GDM1 (cell line): ENCODE measurements around the gene TLL2.

Experiments used
- DNase-seq: peaks from one replicate; lab custom pipeline; 2025; lab: John Stamatoyannopoulos, UW

Gene TLL2

DNA sequence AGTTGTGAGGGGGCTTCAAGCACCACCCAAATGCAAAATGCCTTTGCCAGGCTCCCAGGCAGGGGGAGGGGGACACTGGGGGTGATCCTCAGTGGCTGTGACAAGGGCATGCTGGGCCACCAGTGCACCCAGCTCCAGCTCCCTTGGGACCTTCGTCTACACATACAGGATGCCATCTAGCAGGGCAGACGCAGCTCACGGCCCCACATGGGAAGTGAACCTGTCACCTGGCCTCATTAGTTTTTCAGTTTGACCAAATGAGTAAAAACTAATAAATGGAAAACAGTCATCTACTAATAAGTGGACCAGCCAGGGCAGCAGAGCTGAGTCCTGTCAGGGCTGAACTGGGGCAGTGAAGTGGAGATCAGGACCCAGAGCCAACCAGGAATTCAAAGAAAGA is 50.2 kb downstream of the TLL2 start:
- no peak for DNase-seq

DNA sequence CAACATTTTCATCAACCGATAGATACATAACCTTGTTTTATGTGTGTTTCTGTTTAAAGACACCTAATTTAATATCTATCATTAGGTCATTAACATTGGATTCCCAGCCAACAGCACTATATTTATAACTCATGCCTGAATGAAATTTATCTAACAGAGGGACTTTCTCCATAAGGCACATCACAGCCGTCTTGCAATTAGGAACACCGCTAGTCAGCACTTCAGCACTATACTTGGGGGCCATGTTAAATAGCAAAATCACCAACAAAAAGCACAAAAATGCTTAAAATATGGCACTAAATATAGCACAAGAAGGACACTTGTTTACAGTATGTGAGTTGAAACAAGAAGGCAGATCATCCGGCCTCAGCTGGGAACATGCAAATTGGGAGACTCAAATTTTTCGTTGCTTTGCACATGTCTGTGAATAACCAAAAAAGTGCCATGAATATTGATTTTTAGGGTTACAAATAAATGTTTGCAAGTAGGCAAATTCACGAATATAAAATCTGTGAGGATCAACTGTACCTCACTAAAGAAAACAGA is 51.0 kb downstream of the TLL2 start:
- DNase-seq, result no peak

DNA sequence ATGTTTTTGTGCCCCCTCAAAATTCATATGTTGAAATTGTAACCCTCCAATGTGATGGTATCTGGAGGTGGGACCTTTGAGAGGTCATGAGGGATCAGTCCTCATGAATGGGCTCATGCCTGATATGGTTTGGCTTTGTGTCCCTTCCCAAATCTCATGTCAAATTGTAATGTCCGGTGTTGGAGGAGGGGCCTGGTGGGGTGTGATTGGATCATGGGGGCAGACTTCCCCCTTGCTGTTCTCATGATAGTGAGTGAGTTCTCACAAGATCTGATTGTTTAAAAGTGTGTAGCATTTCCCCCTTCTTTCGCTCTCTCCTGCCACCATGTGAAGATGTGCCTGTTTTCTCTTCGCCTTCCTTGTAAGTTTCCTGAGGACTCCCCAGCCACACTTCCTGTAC is 53.4 kb downstream of the TLL2 start:
- no peak for DNase-seq

DNA sequence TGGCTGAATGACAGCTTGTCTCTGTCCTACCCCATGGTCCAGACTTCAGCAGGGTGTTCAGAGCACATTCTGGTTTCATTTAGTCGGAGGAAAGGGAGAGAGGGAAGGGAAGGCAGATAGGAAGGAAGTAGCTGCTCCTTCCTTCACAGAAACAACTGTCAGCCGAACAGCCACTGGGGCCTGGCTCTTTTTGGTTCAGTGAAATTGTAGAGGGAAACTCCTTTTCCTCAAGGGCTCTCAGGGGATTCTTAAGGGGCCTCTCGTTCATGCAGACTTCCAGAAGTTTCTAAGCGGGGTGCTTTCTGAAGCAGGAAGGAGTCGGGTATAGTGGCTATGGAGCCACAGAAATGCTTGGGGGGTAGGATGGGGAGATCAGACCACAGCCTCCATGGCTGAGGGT is 56.4 kb downstream of the TLL2 start:
- DNase-seq, result no peak

DNA sequence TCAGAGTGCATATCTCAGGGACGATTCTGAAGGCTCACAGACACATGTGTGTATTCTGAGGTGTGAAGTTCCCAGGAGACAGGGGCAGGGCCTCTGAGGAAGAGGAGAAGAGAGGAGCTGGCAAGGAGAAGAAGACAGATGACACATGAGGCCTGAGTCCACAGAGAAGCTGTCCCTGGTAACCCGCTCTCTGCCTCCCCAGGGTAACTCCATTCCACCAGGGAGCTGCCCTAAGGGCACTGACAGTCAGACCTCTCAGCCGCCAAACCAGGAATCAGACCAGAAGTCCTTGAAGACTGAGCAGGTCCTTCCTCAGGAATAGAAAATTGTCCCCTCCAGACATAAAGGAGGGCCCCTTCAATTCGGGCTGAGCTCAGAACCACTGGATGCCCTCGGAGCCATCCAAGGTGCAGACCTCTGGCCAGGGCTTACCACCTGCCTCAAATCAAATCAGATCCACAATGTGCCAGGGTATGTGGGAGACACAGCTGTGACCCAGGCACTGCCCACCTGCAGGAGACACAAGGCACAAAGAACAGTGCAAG is 57.4 kb downstream of the TLL2 start:
- no peak for DNase-seq

DNA sequence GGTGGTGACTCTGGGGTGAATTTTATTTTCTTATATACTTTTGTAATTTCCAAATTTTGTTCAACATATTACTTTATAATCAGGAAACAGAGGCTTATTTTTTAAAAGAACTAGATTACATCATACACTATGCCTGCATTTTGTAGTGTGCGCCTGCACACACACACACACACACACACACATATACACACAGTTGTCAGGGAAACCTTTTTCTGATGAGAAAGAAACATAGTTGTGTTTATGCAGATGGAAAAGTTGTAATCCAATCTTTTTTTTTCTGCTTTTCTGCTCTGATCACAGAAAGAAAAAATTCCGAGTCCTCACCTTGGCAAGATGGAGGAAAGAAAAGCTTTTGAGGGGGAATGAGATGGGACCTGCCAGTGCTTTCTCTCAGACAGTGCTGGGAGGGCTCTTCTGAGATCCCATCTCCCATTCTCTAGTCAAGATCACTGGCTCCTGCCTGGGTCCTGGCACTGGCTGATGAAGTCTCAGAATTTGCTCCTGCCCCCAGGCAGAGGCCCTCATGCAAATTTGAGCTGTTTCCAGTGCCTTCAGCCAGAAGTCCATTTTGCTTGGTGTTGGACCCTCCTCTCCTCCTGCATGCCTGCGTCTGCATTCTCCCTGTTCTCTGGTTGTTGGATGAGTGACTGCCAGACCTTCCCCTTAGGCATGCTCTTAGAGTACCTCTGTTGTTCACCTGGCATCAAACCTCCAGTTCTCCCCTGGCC is 59.7 kb downstream of the TLL2 start:
- DNase-seq, result no peak

DNA sequence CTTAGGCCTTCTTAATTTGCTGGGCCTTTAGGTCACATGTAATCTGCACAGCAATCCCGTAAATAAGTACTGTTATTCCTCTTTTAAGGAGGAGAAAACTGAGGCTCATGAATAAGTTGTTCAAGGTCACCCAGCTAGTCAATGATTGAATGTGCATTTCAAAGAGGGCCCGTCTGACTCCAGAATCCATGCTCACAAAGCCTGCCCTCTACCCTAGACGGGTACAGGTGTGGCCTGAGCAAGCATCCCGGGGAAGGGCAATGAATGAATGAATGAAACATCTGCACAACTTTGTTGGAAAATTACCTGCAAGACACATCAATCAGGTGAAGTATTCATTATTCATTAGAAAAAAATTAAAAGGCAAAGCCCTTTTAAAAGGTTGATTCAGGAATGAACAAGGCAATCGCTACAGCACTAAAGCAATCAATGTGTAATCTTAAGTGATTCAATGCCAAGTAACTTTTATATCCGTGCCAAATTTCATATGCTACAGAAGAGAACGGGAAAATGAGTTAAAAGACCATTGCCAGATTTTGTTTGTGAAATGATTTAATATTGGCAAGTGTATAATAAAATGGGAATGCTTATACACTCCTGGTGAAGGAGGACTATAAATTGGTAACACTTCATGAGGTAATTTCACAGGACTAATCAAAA is 61.1 kb downstream of the TLL2 start:
- no peak for DNase-seq

DNA sequence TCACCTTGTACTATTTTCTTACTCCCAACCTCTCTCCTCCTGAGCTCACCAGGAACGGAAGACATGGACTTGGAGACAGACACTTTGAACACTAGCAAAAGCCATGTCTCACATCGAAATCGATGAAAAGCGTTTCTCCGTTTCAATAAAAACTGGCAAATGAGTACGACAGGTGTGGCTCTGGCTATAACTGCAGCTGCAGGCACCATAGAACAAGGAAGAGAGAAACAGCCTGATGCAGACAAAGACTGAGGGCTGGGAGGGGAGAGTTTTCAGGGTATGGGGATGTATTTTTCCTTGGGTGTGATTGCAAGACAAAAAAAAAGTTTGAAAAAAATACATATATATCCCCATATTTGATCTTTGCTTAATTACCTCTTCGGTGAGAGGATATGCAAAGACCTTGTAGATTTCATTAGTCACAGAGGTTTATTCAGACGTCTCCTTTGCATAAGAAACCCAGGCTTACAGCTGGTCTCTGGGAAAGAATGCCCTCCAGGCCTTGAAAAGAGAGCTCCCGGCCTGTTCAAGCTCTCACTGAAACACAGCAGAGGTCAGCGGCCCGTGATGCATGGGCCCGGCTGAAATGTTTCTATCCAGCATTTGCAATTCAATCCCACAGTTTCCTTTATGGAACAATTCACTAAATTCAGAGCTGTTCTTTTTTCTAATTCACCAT is 63.1 kb downstream of the TLL2 start:
- DNase-seq, result no peak

DNA sequence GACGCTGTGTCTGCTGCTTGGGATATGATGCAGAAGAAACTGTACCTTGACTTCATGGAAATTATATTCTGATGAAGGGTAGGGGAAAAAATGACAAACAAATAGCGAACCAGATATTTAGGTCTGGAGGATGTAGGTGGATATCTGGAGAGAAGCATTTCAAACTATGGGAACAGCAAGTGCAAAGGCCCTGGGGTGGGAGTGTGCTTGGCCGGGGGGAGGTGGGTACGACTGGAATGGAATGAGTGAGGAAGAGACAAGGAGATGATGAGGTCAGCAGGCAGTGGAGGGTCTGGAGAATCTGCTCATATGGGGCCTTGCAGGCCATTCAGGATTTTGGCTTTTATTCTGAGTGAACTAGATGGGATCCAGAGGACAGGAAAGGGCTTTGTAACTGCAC is 65.2 kb downstream of the TLL2 start:
- no peak for DNase-seq

DNA sequence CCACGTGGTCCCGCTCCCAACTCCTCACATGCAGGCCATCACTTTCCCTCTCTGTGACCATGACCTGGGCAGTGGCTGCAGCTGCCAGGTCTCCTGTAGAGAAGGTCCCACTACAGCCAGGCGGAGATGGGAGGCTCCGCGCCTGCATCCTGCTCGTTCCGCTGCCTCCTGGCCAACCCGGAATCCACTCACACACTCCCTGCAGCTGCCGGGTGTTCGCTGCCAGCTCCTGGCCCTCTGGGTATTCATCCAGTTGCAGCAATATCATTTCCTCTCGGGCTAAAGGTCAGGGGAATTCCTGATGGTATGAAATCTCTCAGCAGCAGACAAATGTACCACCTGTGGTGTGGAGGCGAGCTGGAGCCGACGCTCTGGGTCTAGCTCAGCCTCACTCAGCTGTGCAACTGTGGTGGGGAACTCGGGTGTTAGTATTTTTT is 65.7 kb downstream of the TLL2 start:
- DNase-seq, result no peak

DNA sequence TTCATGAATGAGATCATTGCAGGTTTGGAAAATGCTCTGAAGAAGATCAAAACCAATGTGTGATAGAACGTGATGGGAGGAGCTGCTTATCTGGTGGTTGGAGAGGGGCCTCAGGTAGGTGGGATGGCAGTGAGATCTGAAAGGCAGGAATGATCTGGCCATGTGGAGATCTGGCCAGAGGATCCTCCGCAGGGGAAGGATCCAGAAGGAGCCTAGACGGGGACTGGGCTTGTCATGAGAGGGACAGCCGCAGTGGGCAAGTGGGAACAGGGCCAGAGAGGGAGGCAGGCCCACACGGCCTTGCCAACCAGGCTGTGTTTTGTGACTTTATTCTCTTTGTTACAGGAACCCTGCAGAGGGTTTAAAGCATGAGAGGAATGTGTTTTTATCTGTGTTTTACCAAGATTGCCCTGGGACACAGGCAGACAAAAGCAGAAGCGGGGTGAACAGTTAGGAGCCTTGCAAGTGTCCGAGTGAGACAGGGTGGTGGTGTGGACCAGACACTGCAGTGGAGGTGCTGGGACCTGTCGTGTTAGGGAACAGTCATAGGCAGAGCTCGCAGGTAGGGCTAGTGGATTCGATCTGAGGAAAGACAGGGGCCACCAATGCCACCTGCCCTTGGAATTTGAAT is 66.6 kb downstream of the TLL2 start:
- DNase-seq, result no peak

DNA sequence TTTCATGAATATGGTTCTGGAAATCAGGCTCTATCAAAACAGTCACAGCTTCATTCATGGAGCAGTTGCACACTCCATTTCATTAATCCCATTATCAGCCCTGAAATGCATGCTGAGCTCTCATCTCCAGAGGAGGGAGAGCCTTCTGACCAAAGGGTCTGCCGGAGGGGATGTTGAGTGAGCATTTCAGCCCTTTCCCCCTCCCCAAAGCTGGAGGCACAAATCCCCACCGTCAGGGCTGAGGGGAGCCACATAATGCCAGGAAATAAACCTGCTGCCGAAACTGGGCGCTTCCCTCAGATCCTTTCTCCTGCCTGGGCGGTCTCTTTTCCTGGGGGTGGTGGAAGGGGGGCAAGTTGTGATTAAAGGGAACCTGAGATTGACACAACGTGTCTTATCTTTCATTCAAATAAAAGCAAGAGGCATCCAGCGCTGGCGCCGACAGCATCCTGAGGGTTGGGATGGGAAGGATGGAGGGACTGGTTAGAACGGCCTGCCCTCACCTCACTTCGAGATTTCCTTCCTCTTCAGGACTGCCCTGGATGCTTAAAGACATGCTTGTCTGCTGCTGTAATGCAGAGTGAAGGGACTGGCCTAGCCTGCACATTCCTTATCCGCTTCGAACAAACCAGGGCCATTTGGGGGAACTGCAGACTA is 71.6 kb downstream of the TLL2 start:
- DNase-seq, result no peak

DNA sequence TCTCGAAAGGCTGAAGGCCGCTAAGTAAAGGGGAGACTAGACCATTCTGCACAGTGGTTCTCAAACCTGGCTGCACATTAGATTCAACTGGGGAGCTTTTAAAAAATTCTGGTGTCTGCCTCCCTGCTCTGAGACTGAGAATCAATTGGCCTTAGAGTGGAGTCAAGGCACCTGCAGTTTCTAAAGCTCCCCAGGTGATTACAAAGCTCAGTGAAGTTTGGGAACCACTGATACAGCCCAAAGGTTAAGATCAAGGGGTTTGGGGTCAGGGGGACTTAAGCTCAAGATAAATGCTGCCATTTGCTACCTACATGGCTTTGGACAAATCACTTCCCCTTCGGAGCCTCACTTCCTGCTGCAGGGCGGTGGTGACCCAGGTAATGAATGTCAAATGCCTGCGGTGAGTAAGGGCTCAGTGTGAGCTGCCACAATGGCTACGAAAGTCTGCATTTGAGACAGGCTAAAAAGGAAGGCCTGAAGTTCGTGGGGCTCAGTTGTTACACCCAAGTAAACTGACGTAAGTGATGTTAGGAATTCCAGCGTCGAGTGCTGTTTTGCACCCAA is 72.3 kb downstream of the TLL2 start:
- DNase-seq, result no peak

DNA sequence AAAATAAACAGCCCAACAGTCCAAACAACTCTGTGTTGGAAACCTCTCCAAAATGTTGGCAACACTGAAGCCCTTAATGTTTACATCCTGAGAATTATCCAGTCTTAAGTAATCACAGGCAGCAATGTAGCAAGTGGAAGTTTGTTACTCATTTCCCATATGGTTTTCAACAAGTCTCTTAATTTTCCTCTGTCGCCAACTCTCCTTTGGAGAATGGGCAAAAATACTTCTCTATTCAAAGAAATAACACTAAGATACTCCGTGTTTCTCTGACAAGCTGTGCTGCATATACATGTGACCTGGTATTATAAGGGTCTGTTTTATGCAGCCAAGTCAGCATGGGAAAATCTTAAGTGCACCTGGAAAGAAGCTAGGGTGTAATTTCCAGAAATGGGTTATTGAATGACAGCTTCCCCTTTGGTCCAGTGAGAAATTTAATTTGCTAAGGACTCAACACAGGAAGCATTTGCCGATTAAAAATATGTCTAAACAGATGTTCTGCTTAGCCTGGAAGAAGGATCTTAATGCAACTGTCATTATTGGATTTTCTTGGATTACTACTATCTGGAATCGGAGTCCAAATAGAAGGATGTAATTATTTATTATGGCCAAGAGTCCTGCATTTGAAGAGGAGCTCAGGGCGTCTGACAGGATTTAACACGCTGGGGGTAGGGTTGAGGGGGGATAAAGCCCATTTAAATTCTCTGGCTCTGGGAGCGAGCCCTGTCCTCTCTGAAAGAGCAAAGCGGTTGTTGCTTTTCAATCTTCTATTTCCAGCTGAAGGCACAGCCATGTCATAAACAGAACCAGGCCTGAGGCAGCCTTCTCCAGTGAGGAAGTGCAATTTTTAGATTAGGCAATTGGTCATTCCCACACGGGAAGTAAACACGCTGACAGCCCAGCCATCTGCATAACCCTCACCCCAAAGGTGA is 73.1 kb downstream of the TLL2 start:
- no peak for DNase-seq

DNA sequence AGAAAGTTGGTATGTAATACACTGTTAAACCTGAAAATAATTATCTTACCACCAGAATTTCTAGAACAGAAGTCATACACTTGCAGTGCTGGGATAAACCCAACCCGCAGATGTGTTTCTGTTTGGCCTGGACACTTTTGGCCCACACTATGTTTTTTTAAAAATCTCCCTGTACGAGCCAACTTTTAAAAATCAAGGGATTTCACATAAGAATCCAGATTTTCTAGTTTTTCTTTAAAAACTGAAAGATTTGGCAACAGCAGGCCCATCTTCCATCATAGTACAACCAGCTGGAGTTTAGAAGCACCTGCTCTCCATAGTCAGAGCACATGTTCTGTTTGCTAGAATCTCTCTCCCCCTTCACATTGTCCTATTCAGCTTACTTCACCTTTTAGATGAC is 74.0 kb downstream of the TLL2 start:
- no peak for DNase-seq

DNA sequence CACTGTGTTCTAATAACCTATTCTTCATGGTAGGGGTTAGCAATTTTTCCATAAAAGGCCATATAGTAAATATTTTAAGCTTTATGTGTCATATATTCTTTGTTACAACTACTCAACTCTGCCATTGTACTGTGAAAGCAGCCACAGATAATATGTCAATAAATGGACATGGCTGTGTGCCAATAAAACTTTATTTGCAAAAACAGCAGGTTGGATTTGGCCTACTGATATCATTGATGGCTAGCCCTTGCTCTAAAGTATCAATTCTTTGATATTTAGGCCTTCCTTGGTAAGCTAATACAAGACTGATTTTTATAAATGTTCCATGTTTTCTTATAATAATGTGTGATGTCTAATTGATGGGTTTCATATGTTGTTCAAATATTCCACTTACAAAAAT is 77.7 kb downstream of the TLL2 start:
- DNase-seq, result no peak

DNA sequence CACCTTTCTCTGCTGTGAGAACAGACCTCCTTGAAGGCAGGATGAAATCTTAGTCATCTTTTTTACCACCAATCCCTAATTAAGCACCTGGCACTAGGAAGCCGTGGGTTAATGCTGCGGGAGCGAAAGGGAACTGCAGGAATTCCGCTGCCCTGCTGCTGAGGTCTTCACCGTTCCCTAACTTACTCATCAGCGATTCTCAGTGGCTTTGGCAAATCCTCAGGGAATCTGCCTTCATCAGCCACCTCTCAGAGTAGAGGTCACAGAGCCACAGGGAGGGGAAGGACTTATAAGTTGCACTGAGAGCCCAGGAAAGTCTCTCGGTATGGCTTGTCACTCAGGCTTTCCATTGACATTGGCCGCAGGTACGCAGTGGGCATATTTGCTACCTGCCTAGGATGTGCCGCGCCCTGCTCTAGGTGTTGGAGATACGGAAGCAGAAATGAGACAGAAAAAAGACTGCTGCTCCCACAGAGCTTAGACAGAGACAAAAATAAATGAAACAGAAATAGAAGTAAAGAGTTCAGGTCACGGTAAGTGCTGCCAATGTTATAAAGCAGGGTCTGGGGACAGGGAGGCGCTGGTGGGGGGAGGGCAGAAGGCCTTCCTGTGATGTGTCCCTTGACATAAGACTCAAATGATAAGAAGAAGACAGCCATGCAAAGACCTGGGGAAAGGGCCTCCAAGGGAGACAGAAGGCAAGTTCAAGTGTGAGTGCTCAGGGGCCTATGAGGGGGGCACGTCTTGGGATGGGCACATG is 82.3 kb downstream of the TLL2 start:
- no peak for DNase-seq

DNA sequence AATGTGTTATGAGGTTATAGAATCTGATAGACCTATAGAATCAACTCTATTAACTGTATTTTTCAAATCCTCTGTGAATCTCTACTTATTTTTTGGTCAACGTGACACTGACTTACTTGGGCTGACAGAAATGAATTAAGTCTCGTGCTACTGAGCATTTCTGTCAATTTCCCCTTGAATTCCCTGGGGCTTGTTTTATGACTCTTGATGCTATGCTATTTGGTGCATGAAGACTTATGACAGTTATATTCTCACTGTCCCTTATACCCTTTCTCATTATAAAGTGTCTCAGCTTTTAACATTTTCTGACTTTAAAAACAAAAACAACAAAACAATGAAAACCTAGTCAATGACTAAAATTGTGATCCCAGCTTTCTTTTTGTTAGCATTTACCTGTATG is 86.4 kb downstream of the TLL2 start:
- no peak for DNase-seq

DNA sequence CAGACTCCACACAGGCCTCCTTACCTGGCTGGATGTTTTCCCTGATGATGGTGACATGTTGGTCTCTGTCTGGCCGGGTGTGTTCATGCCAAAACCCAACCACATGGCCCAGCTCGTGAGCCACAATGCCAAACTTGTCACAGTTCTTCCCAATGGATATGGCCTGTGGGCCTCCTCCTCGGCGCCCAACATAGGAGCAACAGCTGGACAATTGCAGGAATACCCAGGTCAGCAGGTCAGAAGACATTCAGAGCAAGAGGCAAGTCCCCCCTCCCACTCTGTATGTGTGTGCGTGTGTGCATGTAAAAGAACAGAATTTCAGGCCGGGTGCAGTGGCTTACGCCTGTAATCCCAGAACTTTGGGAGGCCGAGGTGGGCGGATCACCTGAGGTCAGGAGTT is 91.2 kb downstream of the TLL2 start:
- no peak for DNase-seq

DNA sequence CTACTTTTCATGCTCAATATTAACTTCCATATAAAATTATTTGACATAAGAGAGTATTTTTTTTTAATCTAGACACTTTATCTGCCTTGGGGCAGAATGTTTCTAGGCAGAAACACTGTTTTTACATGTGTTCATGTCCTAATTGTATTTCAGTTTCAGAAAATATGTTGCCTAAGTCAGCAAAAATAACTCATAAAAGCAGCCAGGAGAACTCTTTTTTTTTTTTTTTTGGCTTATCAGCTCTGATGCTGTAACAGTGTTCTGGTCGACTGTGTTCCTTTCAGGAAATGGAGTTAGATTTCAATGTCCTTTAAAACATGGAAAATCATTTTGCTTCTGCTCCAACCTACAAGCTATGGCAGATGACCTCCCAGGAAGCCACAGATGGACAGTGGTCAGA is 91.7 kb downstream of the TLL2 start:
- no peak for DNase-seq
